Progenitor cell of endocrine pancreas (in vitro differentiated cells): Measurements from ENCODE around the gene MRPL21. TPM values are rescaled to one million over a fixed set of nuclear protein-coding genes. Genes with fewer than 3 reads are reported as not detected.

Experiments used
- DNase-seq: peaks from one replicate; pipeline ENCODE4 v3.0.0; 2021; ENCODE audit warnings: low spot score; ENCODE audit not compliant: unreplicated experiment
- H3K27ac Mint-ChIP-seq: 2 replicates; pipeline ENCODE4 v1.8.0; 2021; ENCODE audit warnings: mild to moderate bottlenecking, moderate library complexity, mixed read lengths
- H3K27me3 Mint-ChIP-seq: 2 replicates; pipeline ENCODE4 v1.8.0; 2021; ENCODE audit warnings: mixed read lengths
- H3K36me3 Mint-ChIP-seq: 2 replicates; pipeline ENCODE4 v1.8.0; 2022; ENCODE audit warnings: mixed read lengths; ENCODE audit not compliant: insufficient read depth
- H3K4me1 Mint-ChIP-seq: 2 replicates; pipeline ENCODE4 v1.8.0; 2021; ENCODE audit warnings: low read depth, mixed read lengths
- H3K4me3 Mint-ChIP-seq: 2 replicates; pipeline ENCODE4 v1.8.0; 2021; ENCODE audit warnings: low read depth, mild to moderate bottlenecking, moderate library complexity, mixed read lengths
- H3K9me3 Mint-ChIP-seq: 2 replicates; pipeline ENCODE4 v1.8.0; 2021; ENCODE audit warnings: low read depth, mixed read lengths
- CTCF ChIP-seq: fragments of 200-600 bp; sonication (generic); IDR thresholded peaks from one replicate; pipeline ENCODE4 v1.5.0; 2021; ENCODE audit warnings: antibody characterized with exemption, mild to moderate bottlenecking; ENCODE audit not compliant: unreplicated experiment
- total RNA-seq: library from RNA; stranded (reverse); gene quantifications from 2 replicates; pipeline ENCODE4 v1.2.1, GENCODE V29; 2021

MRPL21 gene
- total RNA-seq, 1 donor from 2014 or later = 54.0 TPM

- H3K4me3 Mint-ChIP-seq = no peak overlapping the region
- no peaks in the 10 kb centered on the region for H3K9me3 Mint-ChIP-seq
- H3K36me3 Mint-ChIP-seq = peaks cover 10% of the 10 kb centered on the region
- DNase-seq = no peak
- H3K4me1 Mint-ChIP-seq = no peaks in the 10 kb centered on the region
- H3K27ac Mint-ChIP-seq = no peak overlapping the region
- no peak for TF ChIP-seq CTCF
- no peaks in the 10 kb centered on the region for H3K27me3 Mint-ChIP-seq
Observed at GRCh38 chr11:68896171-68896959, 7.3 kb downstream of the MRPL21 start.

- H3K36me3 Mint-ChIP-seq = peaks cover 12% of the 10 kb centered on the region
- no peak for TF ChIP-seq CTCF
Observed at GRCh38 chr11:68893282-68893681, 10.3 kb downstream of the MRPL21 start.

GRCh38 chr11:68892576-68892975 lies 11.1 kb downstream of the MRPL21 start:
- H3K27me3 Mint-ChIP-seq = no peaks in the 10 kb centered on the region
- no peak for TF ChIP-seq CTCF
- H3K4me3 Mint-ChIP-seq = no peak overlapping the region
- no peak for DNase-seq
- H3K9me3 Mint-ChIP-seq = no peaks in the 10 kb centered on the region
- H3K4me1 Mint-ChIP-seq = no peaks in the 10 kb centered on the region
- peaks cover 11% of the 10 kb centered on the region for H3K36me3 Mint-ChIP-seq
- no peak overlapping the region for H3K27ac Mint-ChIP-seq

More at GRCh38 chr11:68893282-68893681, 10.3 kb downstream of the MRPL21 start:
- Mint-ChIP-seq H3K4me1 (no peaks in the 10 kb centered on the region), H3K4me3 (no peak overlapping the region), H3K9me3 (no peaks in the 10 kb centered on the region), H3K27ac (no peak overlapping the region), H3K27me3 (no peaks in the 10 kb centered on the region)
- DNase-seq = no peak

GRCh38 chr11:68891351-68891948 lies 12.2 kb downstream of the MRPL21 start:
- Mint-ChIP-seq H3K4me1 (no peaks in the 10 kb centered on the region), H3K36me3 (peaks cover 13% of the 10 kb centered on the region), H3K9me3 (no peaks in the 10 kb centered on the region), H3K4me3 (no peak overlapping the region), H3K27ac (no peak overlapping the region), H3K27me3 (no peaks in the 10 kb centered on the region)
- TF ChIP-seq CTCF = no peak
- DNase-seq = no peak

- Mint-ChIP-seq H3K36me3 (peaks cover 11% of the 10 kb centered on the region), H3K27me3 (no peaks in the 10 kb centered on the region), H3K4me3 (no peak overlapping the region), H3K4me1 (no peaks in the 10 kb centered on the region), H3K27ac (no peak overlapping the region), H3K9me3 (no peaks in the 10 kb centered on the region)
- no peak for TF ChIP-seq CTCF
- no peak for DNase-seq
Observed at GRCh38 chr11:68890490-68891231, 13.0 kb downstream of the MRPL21 start.
